IMR-90 (cell line): Measurements from ENCODE around the gene FOXQ1. TPM values are rescaled to one million over a fixed set of nuclear protein-coding genes. Genes with fewer than 3 reads are reported as not detected.

Experiments
- ATAC-seq: fragments of 200-7000 bp; cut with Tn5 transposase; 2 replicates; pipeline ENCODE4 v1.9.1; 2020; ENCODE audit warnings: low read depth, mild to moderate bottlenecking, moderate library complexity
- BruUV-seq: library from RNA; stranded (reverse); fragments of 400-500 nt; replicated peaks from 2 replicates; lab custom pipeline; 2021; lab: Mats Ljungman, UMichigan
- CTCF ChIA-PET: fragments of 300-600 bp; formaldehyde crosslinking; extraction: SDS; loops from one replicate; lab custom pipeline; 2021; ENCODE audit warnings: antibody characterized with exemption; lab: Yijun Ruan, JAX
- POLR2A ChIA-PET: fragments of 300-600 bp; sonication (Branson Sonifier 250); formaldehyde crosslinking; loops from one replicate; lab custom pipeline; 2022; ENCODE audit warnings: antibody characterized with exemption; ENCODE audit not compliant: unreplicated experiment; lab: Charles Lee
- DNase-seq: peaks from one replicate; pipeline ENCODE4 v3.0.0; 2013
- H2AFZ ChIP-seq: replicated peaks from 2 replicates; pipeline ENCODE3; 2013; ENCODE audit warnings: low read length, mild to moderate bottlenecking; ENCODE audit not compliant: poor library complexity
- H2AK5ac ChIP-seq: 2 replicates; pipeline ENCODE4 v1.6.1; 2013; ENCODE audit warnings: low read depth, low read length, inconsistent platforms
- H2AK9ac ChIP-seq: replicated peaks from 2 replicates; pipeline ENCODE3; 2013; ENCODE audit warnings: mild to moderate bottlenecking, low read depth, low read length, moderate library complexity; ENCODE audit not compliant: poor library complexity
- H2BK120ac ChIP-seq: 2 replicates; pipeline ENCODE4 v1.6.1; 2013; ENCODE audit warnings: low read depth, low read length, inconsistent platforms
- H2BK15ac ChIP-seq: 3 replicates; pipeline ENCODE4 v1.6.1; 2013; ENCODE audit warnings: low read depth, low read length, inconsistent platforms
- H2BK20ac ChIP-seq: 2 replicates; pipeline ENCODE4 v1.6.1; 2013; ENCODE audit warnings: low read depth, mild to moderate bottlenecking, inconsistent platforms, low read length, moderate library complexity
- H2BK5ac ChIP-seq: 2 replicates; pipeline ENCODE4 v1.6.1; 2013; ENCODE audit warnings: mild to moderate bottlenecking, low read depth, low read length, inconsistent platforms; ENCODE audit not compliant: poor library complexity, severe bottlenecking
- H3K14ac ChIP-seq: replicated peaks from 2 replicates; pipeline ENCODE4 v1.6.1; 2013; ENCODE audit warnings: low read depth, low read length, inconsistent platforms
- H3K18ac ChIP-seq: 2 replicates; pipeline ENCODE4 v1.6.1; 2013; ENCODE audit warnings: low read depth, low read length, control low read depth
- H3K23ac ChIP-seq: 2 replicates; pipeline ENCODE4 v1.6.1; 2013; ENCODE audit warnings: low read depth, low read length, inconsistent platforms
- H3K27ac ChIP-seq: 2 replicates; pipeline ENCODE4 v1.5.1; 2013; ENCODE audit warnings: mild to moderate bottlenecking, control low read depth, low read length; ENCODE audit not compliant: insufficient read depth
- H3K27me3 ChIP-seq: 2 replicates; pipeline ENCODE4 v1.6.1; 2013; ENCODE audit warnings: low read length; ENCODE audit not compliant: control insufficient read depth, insufficient read depth
- H3K36me3 ChIP-seq: 2 replicates; pipeline ENCODE4 v1.6.1; 2013; ENCODE audit warnings: low read length, mixed read lengths; ENCODE audit not compliant: control insufficient read depth, insufficient read depth
- H3K4ac ChIP-seq: 2 replicates; pipeline ENCODE4 v1.6.1; 2013; ENCODE audit warnings: low read depth, low read length, inconsistent platforms
- H3K4me1 ChIP-seq: 2 replicates; pipeline ENCODE4 v1.6.1; 2013; ENCODE audit warnings: low read length, mixed read lengths; ENCODE audit not compliant: control insufficient read depth, insufficient read depth
- H3K4me2 ChIP-seq: 2 replicates; pipeline ENCODE4 v1.6.1; 2013; ENCODE audit warnings: low read depth, mild to moderate bottlenecking, control low read depth, low read length, moderate library complexity
- H3K4me3 ChIP-seq: 2 replicates; pipeline ENCODE4 v1.5.1; 2013; ENCODE audit warnings: low read depth, mild to moderate bottlenecking, control low read depth, low read length, moderate library complexity; ENCODE audit not compliant: insufficient read depth
- H3K56ac ChIP-seq: 2 replicates; pipeline ENCODE4 v1.6.1; 2013; ENCODE audit warnings: low read length, inconsistent platforms; ENCODE audit not compliant: insufficient read depth; ENCODE audit errors: extremely low read depth
- H3K79me1 ChIP-seq, 2 experiments: 2 replicates each; pipeline ENCODE4 v1.6.1; 2013; ENCODE audit warnings: low read length in 2 of 2, inconsistent platforms in 1 of 2, low read depth in 1 of 2
- H3K9ac ChIP-seq: 2 replicates; pipeline ENCODE4 v1.6.1; 2013; ENCODE audit warnings: low read depth, low read length, control low read depth
- H3K9me1 ChIP-seq: 2 replicates; pipeline ENCODE4 v1.6.1; 2013; ENCODE audit warnings: low read length, inconsistent platforms; ENCODE audit not compliant: insufficient read depth
- H3K9me3 ChIP-seq: 2 replicates; pipeline ENCODE4 v1.6.1; 2013; ENCODE audit warnings: low read length; ENCODE audit not compliant: control insufficient read depth, insufficient read depth
- H4K20me1 ChIP-seq: 2 replicates; pipeline ENCODE4 v1.6.1; 2013; ENCODE audit warnings: low read length, inconsistent platforms; ENCODE audit not compliant: insufficient read depth
- H4K5ac ChIP-seq: 2 replicates; pipeline ENCODE4 v1.6.1; 2013; ENCODE audit warnings: mild to moderate bottlenecking, low read depth, low read length, control low read depth
- H4K8ac ChIP-seq, 2 experiments: 2 replicates each; pipeline ENCODE4 v1.6.1; 2013; ENCODE audit warnings: low read depth in 2 of 2, low read length in 2 of 2, control low read depth in 1 of 2, inconsistent platforms in 1 of 2
- H4K91ac ChIP-seq: 2 replicates; pipeline ENCODE4 v1.6.1; 2013; ENCODE audit warnings: low read depth, low read length, inconsistent platforms; ENCODE audit not compliant: insufficient read depth
- BHLHE40 ChIP-seq: fragments of 150-350 bp; IDR thresholded peaks from 2 replicates; pipeline ENCODE4 v1.6.1; 2016; ENCODE audit warnings: mild to moderate bottlenecking, low read depth, low read length
- CHD1 ChIP-seq: IDR thresholded peaks from 2 replicates; pipeline ENCODE4 v1.6.1; 2012; ENCODE audit warnings: low read depth, low read length, improper control_type of control experiment
- ELK1 ChIP-seq: fragments of 150-350 bp; IDR thresholded peaks from 2 replicates; pipeline ENCODE4 v1.6.1; 2016; ENCODE audit warnings: low read depth, mild to moderate bottlenecking, low read length, moderate library complexity, borderline replicate concordance
- FOS ChIP-seq: fragments of 150-350 bp; IDR thresholded peaks from 2 replicates; pipeline ENCODE4 v1.6.1; 2016; ENCODE audit warnings: low read depth, low read length
- MAFK ChIP-seq: IDR thresholded peaks from 2 replicates; pipeline ENCODE4 v1.6.1; 2012; ENCODE audit warnings: low read depth, low read length, improper control_type of control experiment
- MAZ ChIP-seq: IDR thresholded peaks from 2 replicates; pipeline ENCODE4 v1.6.1; 2012; ENCODE audit warnings: low read depth, mild to moderate bottlenecking, low read length, improper control_type of control experiment, moderate library complexity, borderline replicate concordance
- MXI1 ChIP-seq: IDR thresholded peaks from 2 replicates; pipeline ENCODE4 v1.6.1; 2012; ENCODE audit warnings: low read depth, mild to moderate bottlenecking, low read length, moderate library complexity, borderline replicate concordance
- NFE2L2 ChIP-seq: fragments of 150-350 bp; IDR thresholded peaks from 2 replicates; pipeline ENCODE4 v1.6.1; 2016; ENCODE audit warnings: low read depth, mild to moderate bottlenecking, low read length
- POLR2A ChIP-seq: IDR thresholded peaks from 2 replicates; pipeline ENCODE4 v1.6.1; 2012; ENCODE audit warnings: mild to moderate bottlenecking, low read depth, low read length
- RAD21 ChIP-seq: IDR thresholded peaks from 2 replicates; pipeline ENCODE4 v1.6.1; 2012; ENCODE audit warnings: low read length, improper control_type of control experiment
- RCOR1 ChIP-seq: IDR thresholded peaks from 2 replicates; pipeline ENCODE4 v1.6.1; 2012; ENCODE audit warnings: mild to moderate bottlenecking, low read length, improper control_type of control experiment; ENCODE audit not compliant: insufficient replicate concordance
- RFX5 ChIP-seq: IDR thresholded peaks from 2 replicates; pipeline ENCODE4 v1.8.0; 2012; ENCODE audit warnings: low read depth, mild to moderate bottlenecking, low read length, moderate library complexity
- SMC3 ChIP-seq: fragments of 150-350 bp; IDR thresholded peaks from 2 replicates; pipeline ENCODE4 v1.6.1; 2016; ENCODE audit warnings: low read depth, mild to moderate bottlenecking, antibody characterized with exemption, low read length, moderate library complexity
- WGBS, 2 experiments: methylation state at CpG; one replicate each; pipeline versions ENCODE4 v1.1.5 to v1.1.7; 2013; ENCODE audit warnings: missing lambda C conversion rate in 2 of 2; ENCODE audit not compliant: insufficient read length in 1 of 2; ENCODE audit errors: extremely low coverage in 2 of 2; 5-methylcytosine and 5-hydroxymethylcytosine counted together
- dilution Hi-C: fragments of 300-500 bp; cut with HindIII; formaldehyde crosslinking; loops from one replicate; pipeline ENCODE4 v1.14.3; 2018; ENCODE audit warnings: low sequenced_read_pairs; ENCODE audit not compliant: unreplicated experiment
- in situ Hi-C: fragments of 300-500 bp; cut with MboI; formaldehyde crosslinking; loops from 3 replicates; pipeline ENCODE4 v1.14.3; 2019; ENCODE audit warnings: low sequenced_read_pairs, inconsistent platforms, mixed read lengths
- intact Hi-C: fragments of 100-400 bp; cut with micrococcal nuclease; formaldehyde crosslinking; loops from 2 replicates; pipeline ENCODE4 v1.10.0; 2022
- polyA plus RNA-seq, 3 experiments: library from polyadenylated mRNA; depleted of rRNA; stranded (reverse); fragments of >200 nt; gene quantifications; 2 replicates each; pipeline ENCODE4 v1.2.3, GENCODE V29; 2012; ENCODE audit warnings: low replicate concordance in 1 of 3
- total RNA-seq: library from RNA; depleted of rRNA; stranded (reverse); fragments of >200 nt; gene quantifications from 2 replicates; pipeline ENCODE4 v1.2.3, GENCODE V29; 2012

FOXQ1 gene
- total and polyA plus RNA-seq, 2 of the 4 experiments (the other 2 are of a cell fraction): not detected

GRCh38 chr6:1267790-1268762 lies 43.8 kb upstream of the FOXQ1 start:
- no peak overlapping the region for H3K23ac ChIP-seq
- H2BK20ac ChIP-seq: no peak overlapping the region
- H4K20me1 ChIP-seq: no peaks in the 10 kb centered on the region
- H3K14ac ChIP-seq: no peak overlapping the region
- H2BK15ac ChIP-seq: no peak overlapping the region
- POLR2A ChIA-PET: no interaction called here
- H2AFZ ChIP-seq: no peak overlapping the region
- 42% methylated on average over 3 of the region's 18 CpGs; no CpG with 5 or more reads in 1 of the 2 experiments for WGBS, 2 experiments
- H4K5ac ChIP-seq: no peak overlapping the region
- no peak overlapping the region for H4K91ac ChIP-seq
- CTCF ChIA-PET: interaction anchor here (0.9 kb wide), 1 partner anchor 12 kb away, joined by 3 read pairs; no protein-coding TSS in a partner anchor
- H3K79me1 ChIP-seq: no peaks in the 10 kb centered on the region
- H3K27me3 ChIP-seq: peaks cover 5% of the 10 kb centered on the region
- dilution Hi-C loops: no loop called here
- intact Hi-C loops: no loop called here
- BruUV-seq: no TSS peak
- TF ChIP-seq RCOR1: no peak
- TF ChIP-seq MXI1: no peak
- TF ChIP-seq MAFK: no peak
- no peak for TF ChIP-seq RAD21
- no peak for TF ChIP-seq POLR2A
- TF ChIP-seq RFX5: no peak
- TF ChIP-seq NFE2L2: no peak
- no peak for TF ChIP-seq MAZ
- no peak for TF ChIP-seq SMC3
- no peak for TF ChIP-seq ELK1
- no peak for TF ChIP-seq FOS
- no peak for TF ChIP-seq CHD1
- TF ChIP-seq BHLHE40: no peak
- H2BK5ac ChIP-seq: no peak overlapping the region
- H3K9me1 ChIP-seq: no peaks in the 10 kb centered on the region
- ATAC-seq (no peak), DNase-seq (no peak)
- no peak overlapping the region for H3K18ac ChIP-seq
- no peak overlapping the region for H3K4me2 ChIP-seq
- H3K9me3 ChIP-seq: no peaks in the 10 kb centered on the region; the same call in 1 of the 2 replicates
- H3K9ac ChIP-seq: no peak overlapping the region
- H3K4me1 ChIP-seq: no peaks in the 10 kb centered on the region
- H3K27ac ChIP-seq: no peak overlapping the region
- no peak overlapping the region for H2AK5ac ChIP-seq
- H3K4me3 ChIP-seq: no peak overlapping the region
- in situ Hi-C loops: no loop called here
- no peak overlapping the region for H3K56ac ChIP-seq
- H2AK9ac ChIP-seq: no peak overlapping the region
- no peak overlapping the region for H3K4ac ChIP-seq
- no peaks in the 10 kb centered on the region for H3K36me3 ChIP-seq
- no peak overlapping the region for H4K8ac ChIP-seq
- H2BK120ac ChIP-seq: no peak overlapping the region
